Esophagus muscularis mucosa (tissue), 4 donors: ENCODE results near the gene STX16. TPM values are rescaled to one million over a fixed set of nuclear protein-coding genes. Genes with fewer than 3 reads are reported as not detected.
A peak's percentile ranks its signal among the peaks of the same experiment; 100 is the strongest.

Experiments used
- DNase-seq: peaks from one replicate; pipeline ENCODE4 v3.0.0-alpha.2; 2017; ENCODE audit errors: extremely low spot score
- H3K27ac ChIP-seq, 4 donors: fragments of 200-600 bp; sonication (generic); replicated peaks in 1 of 4; 1 replicate in 3 of 4; 2 replicates in 1 of 4; pipeline ENCODE4 v1.5.1; 2016 to 2019; ENCODE audit warnings: mild to moderate bottlenecking in 1 of 4
- H3K27me3 ChIP-seq, 4 donors: fragments of 200-600 bp; sonication (generic); one replicate each; pipeline versions ENCODE4 v1.5.1 to v1.6.0; 2016 to 2019
- H3K36me3 ChIP-seq, 4 donors: fragments of 200-600 bp; sonication (generic); one replicate each; pipeline ENCODE4 v1.5.1; 2016 to 2019
- H3K4me1 ChIP-seq, 4 donors: fragments of 200-600 bp; sonication (generic); one replicate each; pipeline ENCODE4 v1.5.1; 2016 to 2019
- H3K4me3 ChIP-seq, 4 donors: fragments of 200-600 bp; sonication (generic); 1 replicate in 2 of 4; 2 replicates in 2 of 4; pipeline ENCODE4 v1.5.1; 2016 to 2019; ENCODE audit warnings: mild to moderate bottlenecking in 4 of 4, moderate library complexity in 1 of 4
- H3K9me3 ChIP-seq, 4 donors: fragments of 200-600 bp; sonication (generic); 1 replicate in 3 of 4; 2 replicates in 1 of 4; pipeline ENCODE4 v1.5.1; 2016 to 2019
- EP300 ChIP-seq: sonication (generic); formaldehyde crosslinking; IDR thresholded peaks from one replicate; pipeline ENCODE4 v1.6.1; 2017; ENCODE audit warnings: antibody characterized with exemption
- POLR2A ChIP-seq: fragments of 450-650 bp; IDR thresholded peaks from one replicate; pipeline ENCODE4 v1.6.1; 2017; ENCODE audit warnings: antibody characterized with exemption, moderate library complexity, mild to moderate bottlenecking, low read depth
- POLR2AphosphoS5 ChIP-seq, 2 donors: sonication (generic); formaldehyde crosslinking; IDR thresholded peaks; one replicate each; pipeline ENCODE4 v1.6.1; 2017; ENCODE audit warnings: antibody characterized with exemption in 2 of 2
- WGBS: methylation state at CpG from one replicate; pipeline ENCODE4 v1.1.5; 2018; 5-methylcytosine and 5-hydroxymethylcytosine counted together
- intact Hi-C: fragments of 100-400 bp; cut with DNase I; formaldehyde crosslinking; loops from one replicate; pipeline ENCODE4 v1.15.1; 2023
- total RNA-seq, 4 donors: library from RNA; depleted of rRNA; stranded (reverse); fragments of >200 nt; gene quantifications; one replicate each; pipeline versions ENCODE4 v1.1.0 to v1.2.1, GENCODE V29; 2016
- TF ChIP-seq, protein P1 (sequence below), 3 experiments: fragments of 200-600 bp in 2 of 3; fragments of 450-650 bp in 1 of 3; sonication (generic) in 2 of 3; IDR thresholded peaks; one replicate each; pipeline ENCODE4 v1.5.1; 2017 to 2019; ENCODE audit warnings: antibody characterized with exemption in 3 of 3, mild to moderate bottlenecking in 2 of 3, moderate library complexity in 1 of 3

STX16 gene
- total RNA-seq, 4 donors from 2014 or later: 36.6 to 57.7 (median 43.5) TPM

- H3K27me3 ChIP-seq: no peaks in the 10 kb centered on the region
- H3K36me3 ChIP-seq: peaks cover 39 to 89% (median 76%) of the 10 kb centered on the region in 4 donors
- no peak overlapping the region for H3K27ac ChIP-seq
- TF ChIP-seq EP300 (no peak), POLR2A (no peak), POLR2AphosphoS5 (IDR thresholded peaks at IDR 0.05) (no peak)
- TF ChIP-seq, protein P1, sequence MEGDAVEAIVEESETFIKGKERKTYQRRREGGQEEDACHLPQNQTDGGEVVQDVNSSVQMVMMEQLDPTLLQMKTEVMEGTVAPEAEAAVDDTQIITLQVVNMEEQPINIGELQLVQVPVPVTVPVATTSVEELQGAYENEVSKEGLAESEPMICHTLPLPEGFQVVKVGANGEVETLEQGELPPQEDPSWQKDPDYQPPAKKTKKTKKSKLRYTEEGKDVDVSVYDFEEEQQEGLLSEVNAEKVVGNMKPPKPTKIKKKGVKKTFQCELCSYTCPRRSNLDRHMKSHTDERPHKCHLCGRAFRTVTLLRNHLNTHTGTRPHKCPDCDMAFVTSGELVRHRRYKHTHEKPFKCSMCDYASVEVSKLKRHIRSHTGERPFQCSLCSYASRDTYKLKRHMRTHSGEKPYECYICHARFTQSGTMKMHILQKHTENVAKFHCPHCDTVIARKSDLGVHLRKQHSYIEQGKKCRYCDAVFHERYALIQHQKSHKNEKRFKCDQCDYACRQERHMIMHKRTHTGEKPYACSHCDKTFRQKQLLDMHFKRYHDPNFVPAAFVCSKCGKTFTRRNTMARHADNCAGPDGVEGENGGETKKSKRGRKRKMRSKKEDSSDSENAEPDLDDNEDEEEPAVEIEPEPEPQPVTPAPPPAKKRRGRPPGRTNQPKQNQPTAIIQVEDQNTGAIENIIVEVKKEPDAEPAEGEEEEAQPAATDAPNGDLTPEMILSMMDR (IDR thresholded peaks at IDR 0.05): no peak
- peak; percentile 68 for DNase-seq
- peaks cover 0 to 5% (median 0%) of the 10 kb centered on the region in 4 donors for H3K4me1 ChIP-seq
- no peaks in the 10 kb centered on the region for H3K9me3 ChIP-seq
- WGBS: 89% methylated on average over 14 of the region's 14 CpGs
- intact Hi-C loops: no loop called here
- H3K4me3 ChIP-seq: no peak overlapping the region
Measured at GRCh38 chr20:58705208-58705926, 54.3 kb downstream of the STX16 start.

- Histone ChIP-seq H3K9me3 (no peaks in the 10 kb centered on the region), H3K27me3 (no peaks in the 10 kb centered on the region), H3K36me3 (peaks cover 39 to 87% (median 67%) of the 10 kb centered on the region in 4 donors), H3K27ac (peak overlapping the region in 1 of 4 donors; percentile 3), H3K4me3 (no peak overlapping the region), H3K4me1 (peaks cover 0 to 5% (median 0%) of the 10 kb centered on the region in 4 donors)
- WGBS: 90% methylated on average over 20 of the region's 20 CpGs
- TF ChIP-seq POLR2AphosphoS5 (IDR thresholded peaks at IDR 0.05) (no peak), POLR2A (no peak), EP300 (no peak)
- TF ChIP-seq, protein P1 (IDR thresholded peaks at IDR 0.05): no peak
- peak; percentile 10 for DNase-seq
- intact Hi-C loops: no loop called here
Measured at GRCh38 chr20:58706150-58706892, 55.2 kb downstream of the STX16 start.

DNA sequence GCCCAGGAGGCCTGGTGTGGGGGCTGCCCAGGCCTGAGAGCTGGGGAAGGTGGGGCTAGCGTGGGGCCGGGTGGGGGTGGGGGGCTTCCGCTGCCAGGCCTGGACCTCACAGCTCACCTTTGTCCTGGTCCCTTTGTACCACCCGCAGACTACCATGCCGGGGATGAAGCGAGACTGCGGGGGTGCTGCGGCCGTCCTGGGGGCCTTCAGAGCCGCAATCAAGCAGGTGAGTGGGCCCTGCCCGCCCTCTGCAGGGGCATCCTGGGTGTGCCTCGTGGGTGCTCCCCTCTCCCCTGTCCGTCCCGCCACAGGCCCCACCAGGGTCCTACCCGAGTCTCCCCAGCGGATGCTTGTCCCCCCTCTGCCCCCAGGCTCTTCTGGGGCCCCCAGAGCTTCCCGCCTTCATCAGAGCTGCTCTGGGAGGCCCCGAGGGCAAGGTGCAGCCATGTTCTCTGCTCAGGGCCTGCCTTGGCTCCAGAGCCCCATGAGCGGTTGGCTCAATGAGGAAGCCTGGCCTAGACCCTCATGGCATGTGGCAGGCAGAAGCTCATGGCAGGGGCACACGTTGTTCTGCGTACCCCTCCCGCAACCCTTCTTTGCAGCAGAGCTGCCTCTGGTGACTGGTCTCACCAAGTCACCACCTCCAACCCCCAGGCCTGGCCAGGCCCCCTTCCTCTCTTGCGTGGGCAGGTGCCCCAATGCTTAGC lies 56.0 kb downstream of the STX16 start:
- H3K36me3 ChIP-seq: peaks cover 34 to 86% (median 59%) of the 10 kb centered on the region in 4 donors
- H3K9me3 ChIP-seq: no peaks in the 10 kb centered on the region
- H3K4me1 ChIP-seq: peaks cover 0 to 5% (median 0%) of the 10 kb centered on the region in 4 donors
- no peak overlapping the region for H3K27ac ChIP-seq
- peak; percentile 75 for DNase-seq
- intact Hi-C loops: no loop called here
- no CpG with 5 or more reads among the region's 23 CpGs for WGBS
- TF ChIP-seq POLR2A: no peak
- TF ChIP-seq, protein P1 (IDR thresholded peaks at IDR 0.05): no peak
- no peak for TF ChIP-seq POLR2AphosphoS5 (IDR thresholded peaks at IDR 0.05)
- no peak for TF ChIP-seq EP300
- no peak overlapping the region for H3K4me3 ChIP-seq
- no peaks in the 10 kb centered on the region for H3K27me3 ChIP-seq

- Histone ChIP-seq H3K4me1 (peaks cover 0 to 5% (median 0%) of the 10 kb centered on the region in 4 donors), H3K4me3 (no peak overlapping the region), H3K9me3 (no peaks in the 10 kb centered on the region), H3K27ac (no peak overlapping the region), H3K27me3 (no peaks in the 10 kb centered on the region), H3K36me3 (peaks cover 28 to 86% (median 55%) of the 10 kb centered on the region in 4 donors)
- intact Hi-C loops: no loop called here
- 97% methylated on average over 10 of the region's 10 CpGs for WGBS
- TF ChIP-seq, protein P1 (IDR thresholded peaks at IDR 0.05): no peak
- no peak for TF ChIP-seq POLR2AphosphoS5 (IDR thresholded peaks at IDR 0.05)
- TF ChIP-seq EP300: no peak
- no peak for TF ChIP-seq POLR2A
- DNase-seq: peak; percentile 21
Measured at GRCh38 chr20:58707770-58708169, 56.7 kb downstream of the STX16 start.
